GM19372 (cell line): ENCODE data around the gene SLC16A8.

Source experiments
- ATAC-seq: cut with Tn5 transposase; IDR thresholded peaks from one replicate; pipeline ENCODE4 v1.9.1; 2021; ENCODE audit warnings: mild to moderate bottlenecking, low read depth, moderate library complexity; ENCODE audit not compliant: unreplicated experiment

SLC16A8 gene

GRCh38 chr22:38032681-38033521, 51.1 kb downstream of the SLC16A8 start:
- ATAC-seq: no peak

GRCh38 chr22:38031491-38031890, 52.5 kb downstream of the SLC16A8 start:
- ATAC-seq: no peak

- no peak for ATAC-seq
Measured at GRCh38 chr22:38030311-38031133, 53.5 kb downstream of the SLC16A8 start.

- no peak for ATAC-seq
Measured at GRCh38 chr22:38029901-38030300, 54.1 kb downstream of the SLC16A8 start.

- no peak for ATAC-seq
Measured at GRCh38 chr22:38029370-38029769, 54.6 kb downstream of the SLC16A8 start.

GRCh38 chr22:38028344-38029130, 55.4 kb downstream of the SLC16A8 start:
- no peak for ATAC-seq
